Prostate gland (tissue), 2 donors: ENCODE results near the gene MAP3K4.

Experiments
- CTCF ChIP-seq, 4 experiments: fragments of 200-600 bp in 2 of 4; fragments of 450-650 bp in 2 of 4; sonication (generic) in 2 of 4; IDR thresholded peaks; 1 replicate in 3 of 4; 2 replicates in 1 of 4; pipeline ENCODE4 v1.5.1; 2016 to 2019; ENCODE audit warnings: antibody characterized with exemption in 4 of 4, mild to moderate bottlenecking in 2 of 4, moderate library complexity in 2 of 4
- POLR2A ChIP-seq: fragments of 450-650 bp; IDR thresholded peaks from one replicate; pipeline ENCODE4 v1.6.1; 2016; ENCODE audit warnings: antibody characterized with exemption, mild to moderate bottlenecking
- POLR2AphosphoS5 ChIP-seq: sonication (generic); formaldehyde crosslinking; IDR thresholded peaks from one replicate; pipeline ENCODE4 v1.6.1; 2017; ENCODE audit warnings: antibody characterized with exemption

- TF ChIP-seq CTCF (IDR thresholded peaks at IDR 0.05): no peak
- TF ChIP-seq POLR2AphosphoS5: no peak
- TF ChIP-seq POLR2A: no peak
These were observed 74.9 kb downstream of the MAP3K4 start for GRCh38 chr6:161066511-161066910.
